ENCODE results near the gene OFD1.

The OFD1 gene

GRCh38 chrX:13734278-13735172 lies at the start of gene OFD1, which contains the start of gene TRAPPC2:
Gene OFD1, plus strand, starts transcription at chrX:13734748. Its CDS starts 324 bp downstream, at chrX:13735072.
Gene TRAPPC2, minus strand, starts transcription at chrX:13734620. Its CDS starts 14,657 bp downstream, at chrX:13719963.
- DNase-seq (ENCODE audit: low read depth, low spot score), result peak; percentile 90
- no peaks in the 10 kb centered on the region for H3K36me3 ChIP-seq (ENCODE audit: control insufficient read depth, insufficient read depth, low read length)
- no peaks in the 10 kb centered on the region for H3K9me3 ChIP-seq (ENCODE audit: control insufficient read depth, insufficient read depth, low read length)
- no peak within 1 kb of the TSS for H3K27ac ChIP-seq (ENCODE audit: low read length)
- H3K27me3 ChIP-seq (ENCODE audit: control insufficient read depth, insufficient read depth, low read length), result no peaks in the 10 kb centered on the region
- no CpG with 5 or more reads among the region's 75 CpGs for WGBS (ENCODE audit: insufficient coverage, insufficient read length)
- H3K4me3 ChIP-seq (ENCODE audit: low read length), result peak within 1 kb of the TSS; percentile 82; the same call in 1 of the 2 replicates
- H3K4me1 ChIP-seq (ENCODE audit: control insufficient read depth, insufficient read depth, low read length), result no peaks in the 10 kb centered on the region

- no peak for DNase-seq (ENCODE audit: low read depth, low spot score)
- Histone ChIP-seq H3K27me3 (ENCODE audit: control insufficient read depth, insufficient read depth, low read length) (no peaks in the 10 kb centered on the region), H3K27ac (ENCODE audit: low read length) (no peak overlapping the region), H3K4me1 (ENCODE audit: control insufficient read depth, insufficient read depth, low read length) (no peaks in the 10 kb centered on the region), H3K4me3 (ENCODE audit: low read length) (no peak overlapping the region), H3K36me3 (ENCODE audit: control insufficient read depth, insufficient read depth, low read length) (no peaks in the 10 kb centered on the region), H3K9me3 (ENCODE audit: control insufficient read depth, insufficient read depth, low read length) (no peaks in the 10 kb centered on the region)
- WGBS (ENCODE audit: insufficient coverage, insufficient read length), result no CpG with 5 or more reads among the region's 3 CpGs
Observed at GRCh38 chrX:13685126-13685763, 49.3 kb upstream of the OFD1 start.

GRCh38 chrX:13687203-13687602 lies 47.3 kb upstream of the OFD1 start:
- H3K27me3 ChIP-seq (ENCODE audit: control insufficient read depth, insufficient read depth, low read length), result no peaks in the 10 kb centered on the region
- no peak overlapping the region for H3K27ac ChIP-seq (ENCODE audit: low read length)
- no peaks in the 10 kb centered on the region for H3K9me3 ChIP-seq (ENCODE audit: control insufficient read depth, insufficient read depth, low read length)
- no peak for DNase-seq (ENCODE audit: low read depth, low spot score)
- H3K36me3 ChIP-seq (ENCODE audit: control insufficient read depth, insufficient read depth, low read length), result no peaks in the 10 kb centered on the region
- H3K4me1 ChIP-seq (ENCODE audit: control insufficient read depth, insufficient read depth, low read length), result no peaks in the 10 kb centered on the region
- H3K4me3 ChIP-seq (ENCODE audit: low read length), result no peak overlapping the region
- WGBS (ENCODE audit: insufficient coverage, insufficient read length), result no CpG with 5 or more reads among the region's 1 CpG

- H3K27ac ChIP-seq (ENCODE audit: low read length), result no peak overlapping the region
- no peaks in the 10 kb centered on the region for H3K4me1 ChIP-seq (ENCODE audit: control insufficient read depth, insufficient read depth, low read length)
- no peaks in the 10 kb centered on the region for H3K9me3 ChIP-seq (ENCODE audit: control insufficient read depth, insufficient read depth, low read length)
- no peaks in the 10 kb centered on the region for H3K27me3 ChIP-seq (ENCODE audit: control insufficient read depth, insufficient read depth, low read length)
- peak overlapping the region; percentile 31; the same call in 1 of the 2 replicates for H3K4me3 ChIP-seq (ENCODE audit: low read length)
- no peaks in the 10 kb centered on the region for H3K36me3 ChIP-seq (ENCODE audit: control insufficient read depth, insufficient read depth, low read length)
- WGBS (ENCODE audit: insufficient coverage, insufficient read length), result no CpG with 5 or more reads among the region's 13 CpGs
- DNase-seq (ENCODE audit: low read depth, low spot score), result no peak
Observed at GRCh38 chrX:13688384-13688957, 46.1 kb upstream of the OFD1 start.

GRCh38 chrX:13688958-13689740 lies 45.4 kb upstream of the OFD1 start, which contains the start of gene RAB9A:
Gene RAB9A, plus strand, starts transcription at chrX:13689128. Its CDS starts 19,619 bp downstream, at chrX:13708747.
- no peaks in the 10 kb centered on the region for H3K36me3 ChIP-seq (ENCODE audit: control insufficient read depth, insufficient read depth, low read length)
- peak; percentile 11 for DNase-seq (ENCODE audit: low read depth, low spot score)
- H3K9me3 ChIP-seq (ENCODE audit: control insufficient read depth, insufficient read depth, low read length), result no peaks in the 10 kb centered on the region
- WGBS (ENCODE audit: insufficient coverage, insufficient read length), result no CpG with 5 or more reads among the region's 68 CpGs
- no peak within 1 kb of the TSS for H3K27ac ChIP-seq (ENCODE audit: low read length)
- no peaks in the 10 kb centered on the region for H3K27me3 ChIP-seq (ENCODE audit: control insufficient read depth, insufficient read depth, low read length)
- no peaks in the 10 kb centered on the region for H3K4me1 ChIP-seq (ENCODE audit: control insufficient read depth, insufficient read depth, low read length)
- peak within 1 kb of the TSS; percentile 99; the same call in 1 of the 2 replicates for H3K4me3 ChIP-seq (ENCODE audit: low read length)

GRCh38 chrX:13689741-13690211 lies 44.8 kb upstream of the OFD1 start:
- Histone ChIP-seq H3K4me1 (ENCODE audit: control insufficient read depth, insufficient read depth, low read length) (no peaks in the 10 kb centered on the region), H3K9me3 (ENCODE audit: control insufficient read depth, insufficient read depth, low read length) (no peaks in the 10 kb centered on the region), H3K36me3 (ENCODE audit: control insufficient read depth, insufficient read depth, low read length) (no peaks in the 10 kb centered on the region), H3K4me3 (ENCODE audit: low read length) (peak overlapping the region; percentile 99; the same call in 1 of the 2 replicates), H3K27ac (ENCODE audit: low read length) (no peak overlapping the region), H3K27me3 (ENCODE audit: control insufficient read depth, insufficient read depth, low read length) (no peaks in the 10 kb centered on the region)
- no peak for DNase-seq (ENCODE audit: low read depth, low spot score)
- WGBS (ENCODE audit: insufficient coverage, insufficient read length), result no CpG with 5 or more reads among the region's 16 CpGs

- DNase-seq (ENCODE audit: low read depth, low spot score), result no peak
- H3K4me1 ChIP-seq (ENCODE audit: control insufficient read depth, insufficient read depth, low read length), result no peaks in the 10 kb centered on the region
- no peak overlapping the region for H3K4me3 ChIP-seq (ENCODE audit: low read length)
- WGBS (ENCODE audit: insufficient coverage, insufficient read length), result no CpG with 5 or more reads among the region's 3 CpGs
- H3K27me3 ChIP-seq (ENCODE audit: control insufficient read depth, insufficient read depth, low read length), result no peaks in the 10 kb centered on the region
- no peaks in the 10 kb centered on the region for H3K9me3 ChIP-seq (ENCODE audit: control insufficient read depth, insufficient read depth, low read length)
- no peaks in the 10 kb centered on the region for H3K36me3 ChIP-seq (ENCODE audit: control insufficient read depth, insufficient read depth, low read length)
- H3K27ac ChIP-seq (ENCODE audit: low read length), result no peak overlapping the region
Observed at GRCh38 chrX:13690836-13691235, 43.7 kb upstream of the OFD1 start.

- no peak overlapping the region for H3K27ac ChIP-seq (ENCODE audit: low read length)
- no peak for DNase-seq (ENCODE audit: low read depth, low spot score)
- no peaks in the 10 kb centered on the region for H3K9me3 ChIP-seq (ENCODE audit: control insufficient read depth, insufficient read depth, low read length)
- no peaks in the 10 kb centered on the region for H3K36me3 ChIP-seq (ENCODE audit: control insufficient read depth, insufficient read depth, low read length)
- no peaks in the 10 kb centered on the region for H3K4me1 ChIP-seq (ENCODE audit: control insufficient read depth, insufficient read depth, low read length)
- no peak overlapping the region for H3K4me3 ChIP-seq (ENCODE audit: low read length)
- no CpG with 5 or more reads among the region's 7 CpGs for WGBS (ENCODE audit: insufficient coverage, insufficient read length)
- H3K27me3 ChIP-seq (ENCODE audit: control insufficient read depth, insufficient read depth, low read length), result no peaks in the 10 kb centered on the region
Observed at GRCh38 chrX:13691841-13692371, 42.6 kb upstream of the OFD1 start.

- no peaks in the 10 kb centered on the region for H3K36me3 ChIP-seq (ENCODE audit: control insufficient read depth, insufficient read depth, low read length)
- no peaks in the 10 kb centered on the region for H3K27me3 ChIP-seq (ENCODE audit: control insufficient read depth, insufficient read depth, low read length)
- DNase-seq (ENCODE audit: low read depth, low spot score), result no peak
- H3K4me3 ChIP-seq (ENCODE audit: low read length), result no peak overlapping the region
- H3K27ac ChIP-seq (ENCODE audit: low read length), result no peak overlapping the region
- no peaks in the 10 kb centered on the region for H3K4me1 ChIP-seq (ENCODE audit: control insufficient read depth, insufficient read depth, low read length)
- no CpG with 5 or more reads among the region's 5 CpGs for WGBS (ENCODE audit: insufficient coverage, insufficient read length)
- H3K9me3 ChIP-seq (ENCODE audit: control insufficient read depth, insufficient read depth, low read length), result no peaks in the 10 kb centered on the region
Observed at GRCh38 chrX:13692771-13693231, 41.7 kb upstream of the OFD1 start.
